ENCODE data around the gene GPR25. TPM values are rescaled to one million over a fixed set of nuclear protein-coding genes. Genes with fewer than 3 reads are reported as not detected.

The GPR25 gene
- total and polyA plus RNA-seq, 10 of the 15 experiments (the other 5 are each of a cell fraction or from before 2014, with no cell fraction given) = not detected

DNA sequence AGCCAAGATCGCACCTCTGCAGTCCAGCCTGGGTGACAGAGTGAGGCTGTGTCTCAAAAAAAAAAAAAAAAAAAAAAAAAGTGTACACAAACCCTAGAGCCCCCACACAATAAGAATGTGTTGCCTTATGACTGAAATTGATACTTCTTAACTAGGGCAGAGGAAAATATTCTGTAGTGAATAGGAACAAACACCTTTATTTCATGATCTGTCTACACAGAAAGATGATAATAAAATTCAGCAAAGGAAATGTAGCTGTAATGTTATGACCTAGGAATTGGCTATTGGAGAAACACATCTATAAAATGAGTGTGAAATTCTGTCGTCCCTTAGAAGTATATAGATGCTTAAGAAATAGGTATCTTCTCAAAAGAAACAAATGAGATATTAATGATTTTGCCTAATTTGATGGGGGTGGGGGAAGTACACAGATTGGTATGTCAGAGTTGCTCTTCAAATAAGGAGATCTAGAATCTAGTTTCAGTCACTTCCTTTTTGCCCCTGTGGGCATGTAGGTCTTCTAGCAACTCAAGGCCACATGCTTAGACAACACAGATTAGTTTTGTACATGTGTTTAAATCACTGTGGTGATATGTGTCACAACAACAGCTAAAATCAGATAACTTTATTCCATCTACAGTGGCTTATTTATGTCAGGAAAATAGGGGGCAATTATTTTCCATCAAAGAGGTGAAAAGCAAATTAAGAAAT lies 10.7 kb upstream of the GPR25 start (continued):
- TF ChIP-seq, protein P1, sequence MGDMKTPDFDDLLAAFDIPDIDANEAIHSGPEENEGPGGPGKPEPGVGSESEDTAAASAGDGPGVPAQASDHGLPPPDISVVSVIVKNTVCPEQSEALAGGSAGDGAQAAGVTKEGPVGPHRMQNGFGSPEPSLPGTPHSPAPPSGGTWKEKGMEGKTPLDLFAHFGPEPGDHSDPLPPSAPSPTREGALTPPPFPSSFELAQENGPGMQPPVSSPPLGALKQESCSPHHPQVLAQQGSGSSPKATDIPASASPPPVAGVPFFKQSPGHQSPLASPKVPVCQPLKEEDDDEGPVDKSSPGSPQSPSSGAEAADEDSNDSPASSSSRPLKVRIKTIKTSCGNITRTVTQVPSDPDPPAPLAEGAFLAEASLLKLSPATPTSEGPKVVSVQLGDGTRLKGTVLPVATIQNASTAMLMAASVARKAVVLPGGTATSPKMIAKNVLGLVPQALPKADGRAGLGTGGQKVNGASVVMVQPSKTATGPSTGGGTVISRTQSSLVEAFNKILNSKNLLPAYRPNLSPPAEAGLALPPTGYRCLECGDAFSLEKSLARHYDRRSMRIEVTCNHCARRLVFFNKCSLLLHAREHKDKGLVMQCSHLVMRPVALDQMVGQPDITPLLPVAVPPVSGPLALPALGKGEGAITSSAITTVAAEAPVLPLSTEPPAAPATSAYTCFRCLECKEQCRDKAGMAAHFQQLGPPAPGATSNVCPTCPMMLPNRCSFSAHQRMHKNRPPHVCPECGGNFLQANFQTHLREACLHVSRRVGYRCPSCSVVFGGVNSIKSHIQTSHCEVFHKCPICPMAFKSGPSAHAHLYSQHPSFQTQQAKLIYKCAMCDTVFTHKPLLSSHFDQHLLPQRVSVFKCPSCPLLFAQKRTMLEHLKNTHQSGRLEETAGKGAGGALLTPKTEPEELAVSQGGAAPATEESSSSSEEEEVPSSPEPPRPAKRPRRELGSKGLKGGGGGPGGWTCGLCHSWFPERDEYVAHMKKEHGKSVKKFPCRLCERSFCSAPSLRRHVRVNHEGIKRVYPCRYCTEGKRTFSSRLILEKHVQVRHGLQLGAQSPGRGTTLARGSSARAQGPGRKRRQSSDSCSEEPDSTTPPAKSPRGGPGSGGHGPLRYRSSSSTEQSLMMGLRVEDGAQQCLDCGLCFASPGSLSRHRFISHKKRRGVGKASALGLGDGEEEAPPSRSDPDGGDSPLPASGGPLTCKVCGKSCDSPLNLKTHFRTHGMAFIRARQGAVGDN (IDR thresholded peaks at IDR 0.05) = peak; percentile 96
- TF ChIP-seq YY1 (IDR thresholded peaks at IDR 0.05; ENCODE audit: low read depth, low read length) (no peak), NR2F1 (conservative IDR thresholded peaks at IDR 0.05) (0 out of 2 replicates have a peak, but pooled peaks have one; percentile 15), BMI1 (IDR thresholded peaks at IDR 0.05; ENCODE audit: borderline replicate concordance) (0 out of 2 replicates have a peak, but pooled peaks have one; percentile 53), MTA2 (IDR thresholded peaks at IDR 0.05; ENCODE audit: low read depth) (peak; percentile 90), DPF2 (IDR thresholded peaks at IDR 0.05) (peak; percentile 43; the same call in 1 of the 2 replicates), NFXL1 (IDR thresholded peaks at IDR 0.05; ENCODE audit: borderline replicate concordance) (no peak), STAT3 (IDR thresholded peaks at IDR 0.05; ENCODE audit: low read depth, low read length) (no peak), ZNF24 (IDR thresholded peaks at IDR 0.05) (no peak; the same call in none of the 2 replicates), SPI1 (IDR thresholded peaks at IDR 0.05; ENCODE audit: borderline replicate concordance, insufficient read depth, low read depth, low read length) (peak; percentile 69), KAT2A (conservative IDR thresholded peaks at IDR 0.05; ENCODE audit: control insufficient read depth, low read depth, low read length) (no peak), MEF2B (IDR thresholded peaks at IDR 0.05; ENCODE audit: partially characterized antibody, poor library complexity, severe bottlenecking) (peak; percentile 36)
- TF ChIP-seq, protein P2, sequence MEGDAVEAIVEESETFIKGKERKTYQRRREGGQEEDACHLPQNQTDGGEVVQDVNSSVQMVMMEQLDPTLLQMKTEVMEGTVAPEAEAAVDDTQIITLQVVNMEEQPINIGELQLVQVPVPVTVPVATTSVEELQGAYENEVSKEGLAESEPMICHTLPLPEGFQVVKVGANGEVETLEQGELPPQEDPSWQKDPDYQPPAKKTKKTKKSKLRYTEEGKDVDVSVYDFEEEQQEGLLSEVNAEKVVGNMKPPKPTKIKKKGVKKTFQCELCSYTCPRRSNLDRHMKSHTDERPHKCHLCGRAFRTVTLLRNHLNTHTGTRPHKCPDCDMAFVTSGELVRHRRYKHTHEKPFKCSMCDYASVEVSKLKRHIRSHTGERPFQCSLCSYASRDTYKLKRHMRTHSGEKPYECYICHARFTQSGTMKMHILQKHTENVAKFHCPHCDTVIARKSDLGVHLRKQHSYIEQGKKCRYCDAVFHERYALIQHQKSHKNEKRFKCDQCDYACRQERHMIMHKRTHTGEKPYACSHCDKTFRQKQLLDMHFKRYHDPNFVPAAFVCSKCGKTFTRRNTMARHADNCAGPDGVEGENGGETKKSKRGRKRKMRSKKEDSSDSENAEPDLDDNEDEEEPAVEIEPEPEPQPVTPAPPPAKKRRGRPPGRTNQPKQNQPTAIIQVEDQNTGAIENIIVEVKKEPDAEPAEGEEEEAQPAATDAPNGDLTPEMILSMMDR (IDR thresholded peaks at IDR 0.05 in 2 of 3, conservative IDR thresholded peaks at IDR 0.05 in 1 of 3; ENCODE audit: control insufficient read depth in 2 of 3, extremely low read depth in 1 of 3, insufficient read depth in 1 of 3, low read depth in 3 of 3, low read length in 3 of 3) = no peak
- TF ChIP-seq, protein P3, sequence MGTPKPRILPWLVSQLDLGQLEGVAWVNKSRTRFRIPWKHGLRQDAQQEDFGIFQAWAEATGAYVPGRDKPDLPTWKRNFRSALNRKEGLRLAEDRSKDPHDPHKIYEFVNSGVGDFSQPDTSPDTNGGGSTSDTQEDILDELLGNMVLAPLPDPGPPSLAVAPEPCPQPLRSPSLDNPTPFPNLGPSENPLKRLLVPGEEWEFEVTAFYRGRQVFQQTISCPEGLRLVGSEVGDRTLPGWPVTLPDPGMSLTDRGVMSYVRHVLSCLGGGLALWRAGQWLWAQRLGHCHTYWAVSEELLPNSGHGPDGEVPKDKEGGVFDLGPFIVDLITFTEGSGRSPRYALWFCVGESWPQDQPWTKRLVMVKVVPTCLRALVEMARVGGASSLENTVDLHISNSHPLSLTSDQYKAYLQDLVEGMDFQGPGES (IDR thresholded peaks at IDR 0.05) = no peak
- TF ChIP-seq, protein P4, sequence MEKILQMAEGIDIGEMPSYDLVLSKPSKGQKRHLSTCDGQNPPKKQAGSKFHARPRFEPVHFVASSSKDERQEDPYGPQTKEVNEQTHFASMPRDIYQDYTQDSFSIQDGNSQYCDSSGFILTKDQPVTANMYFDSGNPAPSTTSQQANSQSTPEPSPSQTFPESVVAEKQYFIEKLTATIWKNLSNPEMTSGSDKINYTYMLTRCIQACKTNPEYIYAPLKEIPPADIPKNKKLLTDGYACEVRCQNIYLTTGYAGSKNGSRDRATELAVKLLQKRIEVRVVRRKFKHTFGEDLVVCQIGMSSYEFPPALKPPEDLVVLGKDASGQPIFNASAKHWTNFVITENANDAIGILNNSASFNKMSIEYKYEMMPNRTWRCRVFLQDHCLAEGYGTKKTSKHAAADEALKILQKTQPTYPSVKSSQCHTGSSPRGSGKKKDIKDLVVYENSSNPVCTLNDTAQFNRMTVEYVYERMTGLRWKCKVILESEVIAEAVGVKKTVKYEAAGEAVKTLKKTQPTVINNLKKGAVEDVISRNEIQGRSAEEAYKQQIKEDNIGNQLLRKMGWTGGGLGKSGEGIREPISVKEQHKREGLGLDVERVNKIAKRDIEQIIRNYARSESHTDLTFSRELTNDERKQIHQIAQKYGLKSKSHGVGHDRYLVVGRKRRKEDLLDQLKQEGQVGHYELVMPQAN (conservative IDR thresholded peaks at IDR 0.05) = no peak
